Measurements from ENCODE around the gene OTX1. TPM values are rescaled to one million over a fixed set of nuclear protein-coding genes. Genes with fewer than 3 reads are reported as not detected.
"Not testable (repeated sequence)": the region's sequence is repeated elsewhere in the genome, so short reads cannot be mapped to it uniquely, and the experiment has no call there.

Gene OTX1
- total RNA-seq, 1 donor from 2014 or later, result not detected

DNA sequence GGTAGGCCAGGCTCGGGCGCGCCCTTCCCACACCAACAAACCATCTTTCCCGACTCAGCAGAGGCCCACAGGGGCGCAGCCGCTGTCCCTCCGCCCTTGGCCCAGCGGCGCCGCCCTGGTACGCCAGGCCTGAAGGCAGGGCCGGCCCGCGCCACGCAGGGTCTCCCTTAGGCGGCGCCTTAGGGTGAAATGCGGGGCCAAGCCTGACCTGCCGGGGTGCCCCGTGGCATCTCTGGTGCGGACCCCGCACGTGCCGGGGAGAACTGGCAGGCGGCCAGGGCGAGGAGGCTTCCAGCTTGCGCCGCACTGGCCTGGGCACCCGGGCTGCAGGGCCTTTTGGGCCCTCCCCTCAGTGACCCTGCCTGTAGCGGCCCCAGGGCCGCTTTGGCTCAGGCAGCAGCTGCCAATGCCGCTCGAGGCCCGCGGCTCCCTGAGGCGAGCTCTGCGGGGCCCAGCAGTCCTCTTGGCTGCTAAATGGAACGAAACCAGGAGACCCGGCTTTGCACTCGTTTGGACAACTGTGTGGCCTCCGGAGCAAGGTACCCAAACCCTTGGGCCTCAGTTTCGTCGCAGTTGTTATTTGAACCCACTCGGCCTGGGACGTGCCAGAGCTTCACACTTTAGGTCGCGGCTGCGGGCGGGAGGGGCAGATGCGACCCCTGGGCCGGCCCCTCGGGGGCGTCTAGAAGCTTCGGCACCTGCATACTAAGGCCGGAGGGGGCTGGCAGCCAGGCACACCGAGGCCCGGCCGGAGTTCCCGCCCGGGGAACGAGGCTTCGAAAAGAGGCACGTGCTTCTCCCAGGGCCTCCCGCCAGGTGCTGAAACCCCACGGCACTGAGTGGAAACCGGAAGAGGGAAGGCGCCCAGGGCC, 8.5 kb downstream of the OTX1 start:
- Mint-ChIP-seq H3K4me3 (peak overlapping the region; percentile 70), H3K36me3 (ENCODE audit: low read depth) (peaks cover 13% of the 10 kb centered on the region), H3K27me3 (peaks cover 83% of the 10 kb centered on the region), H3K9me3 (peaks cover 18% of the 10 kb centered on the region), H3K4me1 (peaks cover 35% of the 10 kb centered on the region), H3K27ac (no peak overlapping the region)
- intact Hi-C loops (cut with micrococcal nuclease), result loop anchor here (1.0 to 10.0 kb wide), 2 partner anchors 10 to 354 kb away; partner anchors contain the start of gene EHBP1
- peak; percentile 57 for DNase-seq

DNA sequence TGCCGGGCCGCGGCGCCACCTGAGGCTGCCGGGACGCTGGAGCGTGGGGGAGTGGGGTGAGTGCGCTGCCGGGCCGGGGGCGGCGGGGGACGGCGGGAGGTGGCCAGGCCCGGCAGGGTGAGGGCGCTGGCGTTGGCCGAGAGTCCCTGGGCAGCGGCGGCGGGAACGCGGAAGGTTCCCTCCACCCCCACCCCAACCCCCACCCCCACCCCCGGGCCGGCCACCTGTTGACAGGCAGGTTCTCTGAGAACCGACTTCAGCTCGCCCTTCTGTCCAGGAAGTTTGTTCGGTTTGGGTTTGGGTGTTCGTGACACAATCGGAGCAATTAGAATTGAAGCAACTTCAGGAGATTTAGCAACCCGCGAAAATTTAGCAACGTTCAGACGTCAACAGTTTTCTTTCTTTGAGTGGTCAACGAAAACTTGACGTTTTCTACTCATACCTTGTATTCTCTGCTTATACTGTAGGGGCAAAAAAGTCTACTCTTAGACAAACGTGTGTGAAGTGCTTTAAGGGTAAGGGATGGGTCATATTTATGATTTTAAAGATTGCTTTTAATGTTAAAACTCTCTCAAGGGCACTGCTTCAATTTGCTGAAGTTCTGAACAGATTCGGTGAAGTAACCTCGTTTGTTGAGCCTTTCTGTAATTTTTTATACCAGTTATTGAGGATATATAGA, 9.3 kb downstream of the OTX1 start:
- peak; percentile 59 for DNase-seq
- H3K36me3 Mint-ChIP-seq (ENCODE audit: low read depth), result peaks cover 13% of the 10 kb centered on the region
- peaks cover 27% of the 10 kb centered on the region for H3K4me1 Mint-ChIP-seq
- H3K27me3 Mint-ChIP-seq, result peaks cover 81% of the 10 kb centered on the region
- peaks cover 18% of the 10 kb centered on the region for H3K9me3 Mint-ChIP-seq
- H3K27ac Mint-ChIP-seq, result peak overlapping the region; percentile 16
- H3K4me3 Mint-ChIP-seq, result peak overlapping the region; percentile 17
- intact Hi-C loops (cut with micrococcal nuclease), result loop anchor here (10.0 kb wide), 1 partner anchor 355 kb away; the partner anchor contains the start of gene EHBP1

DNA sequence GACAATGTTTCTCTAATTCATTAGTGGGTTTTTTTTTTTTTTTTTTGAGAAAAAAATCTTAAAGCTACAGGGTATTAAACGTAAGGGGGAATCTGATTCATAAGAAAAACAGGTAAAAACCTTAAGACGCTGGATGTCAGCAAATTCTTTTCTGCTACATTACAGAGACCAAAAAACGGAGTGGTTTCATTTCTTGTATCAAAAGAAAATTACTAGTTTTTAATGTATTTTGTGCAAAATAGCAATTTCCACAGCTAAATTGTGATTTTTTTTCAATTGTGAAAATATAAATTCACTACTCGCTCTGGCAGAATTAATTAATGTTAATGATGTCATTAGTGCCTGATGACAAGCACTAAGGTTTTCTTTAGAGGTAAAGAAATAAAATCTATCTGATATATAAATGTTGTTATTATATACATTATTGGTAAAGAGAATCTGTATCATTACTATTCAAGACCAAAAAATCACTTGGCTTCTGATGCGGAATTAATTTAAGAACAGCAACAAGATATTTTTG, 9.9 kb downstream of the OTX1 start:
- no peak overlapping the region for H3K4me3 Mint-ChIP-seq

DNA sequence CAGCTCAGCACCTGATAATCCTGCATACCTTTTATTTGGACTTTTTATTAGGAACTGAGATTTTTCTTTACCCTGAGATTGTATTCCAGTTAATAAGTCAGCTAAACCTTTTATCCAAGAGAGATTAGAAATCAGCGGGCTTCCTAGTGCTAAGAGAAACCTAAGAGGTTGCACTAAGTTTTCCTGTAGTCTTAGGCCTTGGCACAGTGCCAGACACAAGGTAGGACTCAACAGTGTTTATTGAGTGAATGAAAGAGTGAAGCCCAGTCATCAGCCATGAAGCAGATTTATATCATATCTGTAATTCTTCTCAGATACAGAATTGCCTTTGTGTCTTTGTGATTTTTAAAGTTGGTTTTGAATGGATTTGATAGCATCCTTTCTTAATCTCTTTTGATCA, 13.6 kb downstream of the OTX1 start:
- intact Hi-C loops (cut with micrococcal nuclease), result no loop called here
- Mint-ChIP-seq H3K4me3 (no peak overlapping the region), H3K9me3 (peaks cover 3% of the 10 kb centered on the region), H3K27ac (no peak overlapping the region), H3K36me3 (ENCODE audit: low read depth) (peaks cover 3% of the 10 kb centered on the region), H3K4me1 (peaks cover 3% of the 10 kb centered on the region), H3K27me3 (peaks cover 60% of the 10 kb centered on the region)
- DNase-seq, result no peak

More for the DNA sequence above, 9.9 kb downstream of the OTX1 start:
- Mint-ChIP-seq H3K36me3 (ENCODE audit: low read depth) (peaks cover 13% of the 10 kb centered on the region), H3K27ac (no peak overlapping the region), H3K4me1 (peaks cover 26% of the 10 kb centered on the region), H3K9me3 (peaks cover 18% of the 10 kb centered on the region), H3K27me3 (peaks cover 78% of the 10 kb centered on the region)
- DNase-seq, result no peak
- intact Hi-C loops (cut with micrococcal nuclease), result no loop called here

DNA sequence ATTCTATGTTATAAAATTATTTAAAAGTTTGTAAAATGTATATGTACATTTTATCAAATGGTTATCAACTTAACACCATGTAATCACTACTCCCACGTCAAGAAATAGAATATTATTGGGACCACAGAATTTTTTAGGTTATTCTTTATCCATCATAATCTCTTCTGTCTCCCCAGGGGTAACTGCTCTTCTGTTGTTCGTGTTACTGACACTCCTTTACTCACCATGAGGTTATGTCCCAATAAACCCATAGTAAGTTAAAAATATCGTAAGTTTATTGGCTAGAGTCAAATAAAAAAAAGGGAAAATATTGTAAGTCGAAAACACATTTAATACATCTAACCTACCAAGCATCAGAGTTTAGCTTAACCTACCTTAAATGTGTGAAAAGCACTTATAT, 14.0 kb downstream of the OTX1 start:
- no peak for DNase-seq
- H3K27me3 Mint-ChIP-seq, result peaks cover 58% of the 10 kb centered on the region
- peaks cover 3% of the 10 kb centered on the region for H3K9me3 Mint-ChIP-seq

DNA sequence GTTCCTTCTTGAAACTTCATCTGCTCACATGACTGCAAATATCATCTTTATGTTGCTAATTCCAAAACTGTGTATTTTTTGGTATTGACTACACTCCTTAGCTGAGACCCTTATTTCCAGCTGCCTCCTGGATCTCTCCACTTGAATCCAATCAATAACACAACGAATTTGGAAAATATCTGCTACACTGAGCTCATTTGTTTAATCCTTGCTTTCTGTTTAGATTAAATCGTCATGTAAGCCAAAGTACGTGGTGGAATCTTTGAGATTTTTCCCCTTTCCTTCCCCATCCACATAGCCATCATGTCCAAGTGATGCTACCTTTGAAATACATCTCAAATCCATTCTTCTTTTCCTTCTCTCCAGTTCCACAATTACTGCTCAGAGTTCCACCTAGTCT, 15.6 kb downstream of the OTX1 start:
- Mint-ChIP-seq H3K4me3 (no peak overlapping the region), H3K9me3 (no peaks in the 10 kb centered on the region), H3K4me1 (no peaks in the 10 kb centered on the region), H3K36me3 (ENCODE audit: low read depth) (no peaks in the 10 kb centered on the region), H3K27ac (no peak overlapping the region), H3K27me3 (peaks cover 46% of the 10 kb centered on the region)
- intact Hi-C loops (cut with micrococcal nuclease), result no loop called here
- no peak for DNase-seq

More for the DNA sequence above, 14.0 kb downstream of the OTX1 start:
- Mint-ChIP-seq H3K27ac (no peak overlapping the region), H3K4me1 (peaks cover 3% of the 10 kb centered on the region), H3K36me3 (ENCODE audit: low read depth) (peaks cover 3% of the 10 kb centered on the region), H3K4me3 (no peak overlapping the region)
- intact Hi-C loops (cut with micrococcal nuclease), result no loop called here

DNA sequence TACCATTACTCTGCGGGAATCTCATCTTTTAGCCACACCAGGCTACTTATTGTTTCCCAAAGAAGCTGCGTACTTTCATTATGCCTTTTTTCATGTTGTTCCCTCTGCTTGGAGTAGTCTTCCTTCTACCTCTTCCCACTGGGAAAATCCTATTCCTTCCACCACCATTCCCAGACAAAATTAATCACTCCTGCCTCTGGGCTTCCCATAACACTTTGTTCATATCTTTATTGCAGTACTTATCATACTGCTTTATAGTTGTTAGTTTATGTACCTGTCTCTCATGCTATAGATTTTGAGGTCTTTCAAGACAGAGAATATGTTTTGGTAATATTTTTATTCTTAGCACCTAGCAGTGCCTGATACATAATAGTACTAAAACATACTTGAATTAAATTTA, 16.2 kb downstream of the OTX1 start:
- H3K27me3 Mint-ChIP-seq, result peaks cover 42% of the 10 kb centered on the region
- DNase-seq, result no peak
- H3K36me3 Mint-ChIP-seq (ENCODE audit: low read depth), result no peaks in the 10 kb centered on the region
- H3K4me3 Mint-ChIP-seq, result no peak overlapping the region
- no peaks in the 10 kb centered on the region for H3K9me3 Mint-ChIP-seq
- intact Hi-C loops (cut with micrococcal nuclease), result no loop called here
- H3K4me1 Mint-ChIP-seq, result no peaks in the 10 kb centered on the region
- no peak overlapping the region for H3K27ac Mint-ChIP-seq

DNA sequence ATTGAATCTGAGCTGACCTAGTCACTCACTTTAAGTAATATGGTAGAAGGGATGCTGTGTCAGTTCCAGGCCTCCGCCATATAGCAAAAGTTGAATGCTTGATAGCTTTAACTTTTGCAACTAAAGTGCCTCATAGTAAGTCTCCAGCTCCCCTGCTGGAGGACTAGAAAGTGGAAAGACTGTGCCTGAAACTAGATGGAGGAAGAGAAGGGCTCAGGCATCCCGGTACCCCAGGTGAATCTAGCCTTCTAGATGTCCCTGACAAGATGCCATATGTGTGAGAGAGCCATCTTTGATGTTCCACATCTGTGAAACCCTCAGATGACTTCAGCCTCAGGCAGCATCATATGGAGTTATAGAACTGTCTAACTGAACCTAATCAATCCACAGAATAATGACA, 21.0 kb downstream of the OTX1 start:
- intact Hi-C loops (cut with micrococcal nuclease), result no loop called here
- Mint-ChIP-seq H3K36me3 (ENCODE audit: low read depth) (no peaks in the 10 kb centered on the region), H3K4me3 (no peak overlapping the region), H3K9me3 (no peaks in the 10 kb centered on the region), H3K27ac (no peak overlapping the region), H3K27me3 (peaks cover 11% of the 10 kb centered on the region), H3K4me1 (no peaks in the 10 kb centered on the region)
- no peak for DNase-seq

DNA sequence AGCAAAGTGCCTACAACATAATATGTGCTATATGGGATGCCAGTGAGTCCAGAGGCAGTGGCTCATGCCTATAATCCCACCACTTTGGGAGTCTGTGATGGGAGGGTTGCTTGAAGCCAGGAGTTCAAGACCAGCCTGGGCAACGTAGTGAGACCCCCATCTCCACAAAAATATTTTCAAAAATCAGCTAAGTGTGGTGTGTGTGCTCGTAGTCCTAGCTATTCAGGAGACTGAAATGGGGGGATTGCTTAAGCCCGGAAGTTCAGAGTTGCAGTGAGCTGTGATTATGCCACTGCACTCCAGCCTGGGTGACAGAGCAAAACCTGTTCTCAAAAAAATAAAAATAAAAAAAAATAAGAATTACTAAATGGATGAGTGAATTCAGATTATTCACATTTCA, 23.4 kb downstream of the OTX1 start:
- intact Hi-C loops (cut with micrococcal nuclease), result no loop called here

DNA sequence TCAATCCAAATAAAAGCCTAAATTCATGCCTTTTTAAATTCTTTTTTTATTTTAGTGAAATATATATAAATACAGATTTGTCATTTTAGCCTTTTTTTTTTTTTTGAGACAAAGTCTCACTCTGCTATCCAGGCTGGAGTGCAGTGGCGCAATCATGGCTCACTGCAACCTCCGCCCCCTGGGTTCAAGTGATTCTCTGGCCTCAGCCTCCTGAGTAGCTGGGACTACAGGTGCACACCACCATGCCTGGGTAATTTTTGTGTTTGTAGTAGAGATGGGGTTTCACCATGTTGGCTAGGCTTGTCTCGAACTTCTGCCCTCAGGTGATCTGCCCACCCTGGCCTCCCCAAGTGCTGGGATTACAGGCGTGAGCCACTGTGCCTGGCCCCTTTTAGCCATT, 23.8 kb downstream of the OTX1 start:
- H3K27me3 Mint-ChIP-seq; H3K27ac Mint-ChIP-seq; H3K36me3 Mint-ChIP-seq (ENCODE audit: low read depth); DNase-seq; intact Hi-C loops (cut with micrococcal nuclease); H3K9me3 Mint-ChIP-seq; H3K4me3 Mint-ChIP-seq; H3K4me1 Mint-ChIP-seq: not testable (repeated sequence)

More for the DNA sequence above, 23.4 kb downstream of the OTX1 start:
- no peaks in the 10 kb centered on the region for H3K9me3 Mint-ChIP-seq
- peaks cover 4% of the 10 kb centered on the region for H3K27me3 Mint-ChIP-seq
- DNase-seq, result no peak
- H3K4me1 Mint-ChIP-seq, result no peaks in the 10 kb centered on the region
- no peaks in the 10 kb centered on the region for H3K36me3 Mint-ChIP-seq (ENCODE audit: low read depth)
- no peak overlapping the region for H3K4me3 Mint-ChIP-seq
- H3K27ac Mint-ChIP-seq, result no peak overlapping the region

DNA sequence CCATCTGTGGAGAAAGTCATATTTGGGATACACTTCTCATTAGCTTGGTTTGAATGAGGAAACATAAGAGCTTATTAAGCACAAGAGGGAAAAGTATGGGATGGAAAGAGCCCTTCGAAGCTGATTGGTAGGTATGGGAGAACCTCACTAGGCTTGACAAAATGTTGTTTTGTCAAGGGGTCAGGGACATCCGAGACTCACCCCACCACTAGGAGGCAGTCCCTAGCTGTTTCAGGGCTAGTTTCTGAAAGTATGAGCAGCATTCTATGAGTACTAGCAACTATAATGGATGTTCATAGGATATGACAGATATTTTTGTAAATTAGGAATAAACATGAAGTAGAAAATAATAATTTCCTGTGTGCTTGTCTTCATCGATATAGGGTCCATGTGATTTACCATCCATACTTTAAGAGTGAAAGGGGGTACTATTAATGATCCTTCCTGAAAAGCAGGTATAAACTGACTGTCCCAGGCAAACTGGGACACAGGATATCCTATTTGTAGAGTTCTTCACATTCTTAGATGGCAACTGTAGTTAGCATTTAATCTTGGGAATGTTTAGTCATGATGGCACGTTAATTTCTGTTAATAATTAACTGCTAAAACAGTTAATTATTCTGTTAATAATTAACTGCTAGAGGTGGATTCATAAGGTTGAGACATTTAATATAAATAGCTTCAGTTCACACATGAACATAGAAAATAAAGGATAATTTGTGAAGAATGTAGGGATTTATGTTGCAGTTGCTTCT, 28.4 kb downstream of the OTX1 start:
- no peaks in the 10 kb centered on the region for H3K36me3 Mint-ChIP-seq (ENCODE audit: low read depth)
- H3K27ac Mint-ChIP-seq, result no peak overlapping the region
- DNase-seq, result no peak
- no peaks in the 10 kb centered on the region for H3K9me3 Mint-ChIP-seq
- H3K27me3 Mint-ChIP-seq, result peaks cover 4% of the 10 kb centered on the region
- intact Hi-C loops (cut with micrococcal nuclease), result no loop called here
- H3K4me3 Mint-ChIP-seq, result no peak overlapping the region
- H3K4me1 Mint-ChIP-seq, result no peaks in the 10 kb centered on the region

DNA sequence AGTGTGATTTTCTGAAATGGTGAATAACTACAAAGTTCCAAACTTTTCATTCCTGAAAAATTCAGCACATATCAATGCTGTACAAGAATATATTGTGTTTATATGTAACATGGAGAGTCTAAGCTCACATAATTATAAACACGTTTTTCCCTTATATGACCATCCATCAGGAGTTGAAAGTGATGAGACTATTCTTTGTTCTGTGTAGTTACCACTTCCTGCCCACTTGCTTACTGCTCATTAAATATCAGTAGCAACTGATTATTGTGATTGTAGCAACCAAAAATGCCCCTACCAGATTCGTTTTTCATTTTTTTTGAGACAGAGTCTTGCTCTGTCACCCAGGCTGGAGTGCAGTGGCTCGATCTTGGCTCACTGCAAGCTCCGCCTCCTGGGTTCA, 30.8 kb downstream of the OTX1 start:
- Mint-ChIP-seq H3K27ac (no peak overlapping the region), H3K9me3 (no peaks in the 10 kb centered on the region), H3K4me1 (no peaks in the 10 kb centered on the region), H3K27me3 (peaks cover 2% of the 10 kb centered on the region), H3K4me3 (no peak overlapping the region), H3K36me3 (ENCODE audit: low read depth) (no peaks in the 10 kb centered on the region)
- intact Hi-C loops (cut with micrococcal nuclease), result no loop called here
- DNase-seq, result no peak

DNA sequence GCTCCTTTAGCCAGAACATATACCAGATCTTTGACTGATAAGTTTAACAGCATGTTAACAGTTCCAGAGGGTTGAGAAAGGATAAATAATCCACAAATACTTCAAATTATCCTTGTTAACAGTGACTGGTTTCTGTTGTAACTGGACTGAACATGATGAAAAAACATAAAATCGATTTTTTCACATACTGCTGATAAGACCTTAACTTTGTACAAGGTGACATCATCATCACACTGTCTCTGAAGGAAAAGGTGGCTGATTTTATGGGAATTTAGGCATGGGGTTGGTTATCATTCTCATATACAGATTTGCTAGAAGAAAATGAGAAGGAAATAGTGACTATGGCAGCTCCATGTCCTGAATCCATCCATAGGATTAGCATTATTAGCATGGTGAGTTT, 36.1 kb downstream of the OTX1 start:
- H3K4me1 Mint-ChIP-seq, result no peaks in the 10 kb centered on the region
- DNase-seq, result no peak
- intact Hi-C loops (cut with micrococcal nuclease), result no loop called here
- H3K4me3 Mint-ChIP-seq, result no peak overlapping the region
- no peaks in the 10 kb centered on the region for H3K36me3 Mint-ChIP-seq (ENCODE audit: low read depth)
- H3K9me3 Mint-ChIP-seq, result no peaks in the 10 kb centered on the region
- no peak overlapping the region for H3K27ac Mint-ChIP-seq
- H3K27me3 Mint-ChIP-seq, result no peaks in the 10 kb centered on the region
